ENCODE data around the gene LIPA.

LIPA gene

GRCh38 chr10:89164920-89165319 is 86.7 kb downstream of the LIPA start:
- DNase-seq (ENCODE audit: low read depth): no peak

- no peak for DNase-seq (ENCODE audit: low read depth)
These were observed 87.5 kb downstream of the LIPA start for GRCh38 chr10:89164080-89164479.
